Cardiac muscle cell (in vitro differentiated cells and primary cell): ENCODE data around the gene ICOSLG. TPM values are rescaled to one million over a fixed set of nuclear protein-coding genes. Genes with fewer than 3 reads are reported as not detected.

Source experiments
- DNase-seq, 2 donors: peaks; one replicate each; pipeline versions ENCODE4 v3.0.0 to v3.0.0-alpha.2; 2010 to 2017; ENCODE audit warnings: low read depth in 1 of 2, low spot score in 1 of 2
- H3K27ac ChIP-seq: fragments of 200-600 bp; sonication (generic); 2 replicates; pipeline ENCODE4 v1.5.1; 2016
- H3K27me3 ChIP-seq: fragments of 200-600 bp; sonication (generic); 2 replicates; pipeline ENCODE4 v1.6.0; 2016; ENCODE audit warnings: control low read depth
- H3K36me3 ChIP-seq: fragments of 200-600 bp; sonication (generic); 2 replicates; pipeline ENCODE4 v1.5.1; 2016; ENCODE audit warnings: control low read depth
- H3K4me1 ChIP-seq: fragments of 200-600 bp; sonication (generic); 2 replicates; pipeline ENCODE4 v1.8.1; 2017; ENCODE audit warnings: low read depth, mild to moderate bottlenecking, mixed run types
- H3K4me3 ChIP-seq: fragments of 200-600 bp; sonication (generic); 2 replicates; pipeline ENCODE4 v1.5.1; 2016; ENCODE audit warnings: mild to moderate bottlenecking
- H3K9me3 ChIP-seq: fragments of 200-600 bp; sonication (generic); 2 replicates; pipeline ENCODE4 v1.5.1; 2017; ENCODE audit warnings: low read depth, mild to moderate bottlenecking, control low read depth
- CTCF ChIP-seq: IDR thresholded peaks from 2 replicates; pipeline ENCODE4 v1.5.1; 2012; ENCODE audit warnings: low read depth, mild to moderate bottlenecking, low read length
- polyA plus RNA-seq: library from polyadenylated mRNA; unstranded; fragments of >200 nt; fragmentation: Nextera tagmentation; extraction: Ambion mirVana; gene quantifications from 2 replicates; pipeline ENCODE4 v1.2.1, GENCODE V29; 2016
- total RNA-seq: library from RNA; depleted of rRNA; stranded (reverse); fragments of >200 nt; gene quantifications from 2 replicates; pipeline ENCODE4 v1.2.3, GENCODE V29; 2016

The ICOSLG gene
- total and polyA plus RNA-seq, 2 experiments from 2014 or later = 0.12 TPM; not detected in 1

DNA sequence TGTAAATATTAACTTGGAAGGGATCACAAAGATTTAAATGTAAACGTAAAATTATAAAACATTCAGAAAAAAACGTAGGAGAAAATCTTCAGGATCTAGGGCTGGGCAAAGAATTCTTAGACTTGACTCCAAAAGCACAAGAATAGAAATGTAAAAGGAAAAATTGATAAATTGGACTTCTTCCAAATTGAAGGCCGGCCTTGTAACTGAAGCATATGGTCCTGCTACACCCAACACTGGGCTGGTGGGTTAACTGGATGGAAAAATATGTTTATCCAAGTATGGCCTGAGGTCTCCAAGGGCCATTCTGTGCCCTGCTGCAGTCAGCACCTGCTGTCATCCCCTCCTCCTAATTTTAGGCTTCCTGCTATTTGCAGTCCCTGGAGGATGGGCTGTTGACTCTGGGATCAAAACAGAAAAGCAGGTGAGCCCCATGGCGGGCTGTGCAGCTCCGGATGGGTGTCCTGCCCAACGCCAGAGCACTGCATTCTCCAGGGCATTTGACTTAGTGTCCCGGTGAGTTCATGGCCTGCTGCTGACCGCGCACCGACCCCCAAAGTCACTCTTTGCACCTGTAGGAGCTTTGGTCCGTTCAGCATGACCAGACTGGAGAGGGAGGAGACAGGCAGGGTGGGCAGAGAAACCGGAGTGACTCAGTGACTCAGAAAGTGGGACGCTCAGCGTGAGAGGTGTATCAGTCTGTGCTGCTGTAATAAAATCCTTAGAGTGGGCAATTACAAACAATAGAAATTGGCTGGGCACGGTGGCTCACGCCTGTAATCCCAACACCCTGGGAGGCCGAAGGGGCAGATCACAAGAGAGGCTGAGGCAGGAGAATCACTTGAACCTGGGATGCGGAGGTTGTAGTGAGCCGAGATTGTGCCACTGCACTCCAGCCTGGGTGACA is 38.9 kb upstream of the ICOSLG start:
- TF ChIP-seq CTCF = no peak
- H3K4me1 ChIP-seq = no peaks in the 10 kb centered on the region
- DNase-seq = no peak
- peaks cover 4% of the 10 kb centered on the region for H3K27me3 ChIP-seq
- H3K4me3 ChIP-seq = no peak overlapping the region
- H3K36me3 ChIP-seq = no peaks in the 10 kb centered on the region
- H3K9me3 ChIP-seq = no peaks in the 10 kb centered on the region
- no peak overlapping the region for H3K27ac ChIP-seq

- Histone ChIP-seq H3K27me3 (no peaks in the 10 kb centered on the region), H3K4me1 (no peaks in the 10 kb centered on the region), H3K4me3 (no peak overlapping the region), H3K36me3 (no peaks in the 10 kb centered on the region), H3K27ac (no peak overlapping the region), H3K9me3 (no peaks in the 10 kb centered on the region)
- TF ChIP-seq CTCF = no peak
- no peak for DNase-seq
Observed at GRCh38 chr21:44275041-44275440, 34.3 kb upstream of the ICOSLG start.

DNA sequence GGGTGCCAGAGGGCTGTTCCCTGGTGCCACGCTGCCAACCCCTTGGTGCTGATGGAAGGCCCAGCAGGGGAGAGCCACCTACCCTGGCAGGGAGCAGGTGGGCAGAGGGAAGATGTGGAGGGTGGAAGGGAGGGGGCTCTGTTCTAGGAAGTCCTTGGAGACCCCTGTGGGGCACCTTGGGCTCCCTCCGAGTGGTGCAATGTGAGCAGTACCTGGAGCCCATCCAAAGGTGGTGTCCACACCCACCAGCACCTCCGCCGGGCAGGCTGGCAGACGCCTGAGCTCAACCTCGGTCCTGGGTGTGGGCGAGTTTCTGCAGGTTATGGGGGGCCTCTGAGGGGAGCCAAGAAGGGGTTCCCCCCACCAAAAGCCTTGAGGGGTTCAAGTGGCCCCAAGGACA is 32.3 kb upstream of the ICOSLG start:
- Histone ChIP-seq H3K27ac (no peak overlapping the region), H3K9me3 (no peaks in the 10 kb centered on the region), H3K4me1 (no peaks in the 10 kb centered on the region), H3K36me3 (no peaks in the 10 kb centered on the region), H3K27me3 (no peaks in the 10 kb centered on the region), H3K4me3 (no peak overlapping the region)
- no peak for TF ChIP-seq CTCF
- no peak for DNase-seq

- H3K9me3 ChIP-seq = no peaks in the 10 kb centered on the region
- H3K36me3 ChIP-seq = no peaks in the 10 kb centered on the region
- no peaks in the 10 kb centered on the region for H3K27me3 ChIP-seq
- no peak overlapping the region for H3K4me3 ChIP-seq
- no peak for TF ChIP-seq CTCF
- DNase-seq = no peak
- H3K4me1 ChIP-seq = no peaks in the 10 kb centered on the region
- H3K27ac ChIP-seq = no peak overlapping the region
Observed at GRCh38 chr21:44272284-44272858, 31.6 kb upstream of the ICOSLG start.

- DNase-seq = no peak
- no peak for TF ChIP-seq CTCF
- H3K27ac ChIP-seq = no peak overlapping the region
Observed at GRCh38 chr21:44271558-44272283, 31.0 kb upstream of the ICOSLG start.

More at GRCh38 chr21:44271558-44272283, 31.0 kb upstream of the ICOSLG start:
- Histone ChIP-seq H3K4me1 (no peaks in the 10 kb centered on the region), H3K36me3 (no peaks in the 10 kb centered on the region), H3K27me3 (no peaks in the 10 kb centered on the region), H3K9me3 (no peaks in the 10 kb centered on the region), H3K4me3 (no peak overlapping the region)
